Camera-type eye (tissue), 1 donor: ENCODE results near the gene SLC43A2. TPM values are rescaled to one million over a fixed set of nuclear protein-coding genes. Genes with fewer than 3 reads are reported as not detected.

ENCODE experiments used
- total RNA-seq: library from RNA; depleted of rRNA; stranded (reverse); fragments of >200 nt; gene quantifications from one replicate; pipeline ENCODE4 v1.2.3, GENCODE V29; 2014

The SLC43A2 gene
- total RNA-seq, result 21.1 TPM

DNA sequence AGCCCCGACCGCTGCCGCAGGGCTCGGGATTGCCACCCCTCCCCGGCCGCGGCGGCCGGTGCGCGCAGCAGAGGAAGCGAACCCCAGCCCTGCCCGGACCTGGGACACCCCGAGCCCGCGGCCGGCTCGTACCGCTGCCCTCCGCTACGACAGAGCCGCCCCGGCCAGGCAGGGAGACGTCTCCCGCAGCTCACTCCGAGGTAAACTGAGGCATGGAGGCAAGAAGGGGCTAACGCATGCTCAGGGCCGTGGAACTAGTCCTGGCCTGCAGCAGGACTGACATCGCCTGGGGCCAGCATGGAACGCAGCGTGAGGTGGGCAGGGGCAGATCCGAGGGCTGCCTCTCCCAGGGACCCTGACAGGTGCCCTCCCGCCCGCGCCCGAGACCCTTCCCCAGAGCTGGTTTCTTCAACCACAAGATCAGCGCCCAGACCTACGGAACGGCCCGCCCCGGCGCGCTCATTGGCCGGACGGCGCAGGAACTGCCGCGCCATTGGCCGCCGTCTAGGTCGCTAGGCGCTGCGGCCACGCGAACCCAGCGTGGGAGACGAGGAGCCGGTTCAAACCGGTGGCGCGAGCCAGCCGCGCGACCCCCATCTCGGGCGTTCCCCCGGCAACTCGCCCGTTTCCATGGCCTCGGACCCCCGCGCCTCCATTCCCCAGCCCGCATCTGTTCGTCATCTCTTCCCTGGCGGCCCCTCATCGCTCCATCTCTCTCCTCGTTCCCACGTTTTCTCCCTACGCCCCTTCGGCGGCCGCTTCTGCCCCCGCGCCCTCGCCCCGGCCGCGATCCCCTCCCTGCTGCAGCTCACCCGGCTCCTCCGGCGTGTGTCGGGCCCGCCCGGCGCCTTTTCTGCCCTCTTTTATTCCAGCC lies at the start of gene SLC43A2:
Gene SLC43A2, minus strand, starts transcription at position 853 of the 874 bp plus-strand sequence. CDS start 960 bp downstream, outside the sequence.

DNA sequence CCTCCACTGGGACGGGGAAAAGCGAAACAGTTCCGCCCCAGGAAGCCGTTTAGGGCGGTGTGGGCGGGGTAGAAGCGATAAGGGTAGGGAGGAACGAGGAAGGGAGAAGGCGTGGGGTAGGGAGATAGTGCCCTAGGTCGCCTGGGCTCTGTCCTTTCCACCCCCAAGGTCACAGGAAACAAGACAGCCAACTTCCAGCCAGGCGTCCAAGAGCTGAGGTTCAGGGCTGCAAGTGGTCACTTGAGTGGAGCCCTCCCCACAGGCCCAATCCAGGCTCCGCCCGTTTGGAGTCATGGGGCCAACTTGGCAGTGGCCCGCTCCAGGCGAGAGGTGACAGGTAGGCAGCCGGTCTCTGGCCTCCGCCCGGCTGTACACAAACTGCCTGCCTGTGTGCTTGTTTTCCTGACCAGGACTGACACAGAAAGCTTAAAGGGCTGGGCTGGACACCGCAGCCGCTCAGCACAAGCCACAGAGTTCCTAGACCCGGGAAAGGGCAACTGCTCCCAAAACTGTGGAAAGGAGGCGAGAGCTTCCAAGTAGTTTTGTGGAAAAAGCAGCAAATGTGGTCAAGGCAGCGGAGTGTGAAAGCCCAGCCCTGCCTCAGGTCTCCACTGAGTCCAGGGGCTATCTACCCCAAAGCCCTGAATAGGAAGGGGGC lies 21.3 kb upstream of the SLC43A2 start, which contains the start of gene RILP:
Gene RILP, minus strand, starts transcription at position 23 of the 658 bp plus-strand sequence. CDS start 62 bp downstream, outside the sequence.

DNA sequence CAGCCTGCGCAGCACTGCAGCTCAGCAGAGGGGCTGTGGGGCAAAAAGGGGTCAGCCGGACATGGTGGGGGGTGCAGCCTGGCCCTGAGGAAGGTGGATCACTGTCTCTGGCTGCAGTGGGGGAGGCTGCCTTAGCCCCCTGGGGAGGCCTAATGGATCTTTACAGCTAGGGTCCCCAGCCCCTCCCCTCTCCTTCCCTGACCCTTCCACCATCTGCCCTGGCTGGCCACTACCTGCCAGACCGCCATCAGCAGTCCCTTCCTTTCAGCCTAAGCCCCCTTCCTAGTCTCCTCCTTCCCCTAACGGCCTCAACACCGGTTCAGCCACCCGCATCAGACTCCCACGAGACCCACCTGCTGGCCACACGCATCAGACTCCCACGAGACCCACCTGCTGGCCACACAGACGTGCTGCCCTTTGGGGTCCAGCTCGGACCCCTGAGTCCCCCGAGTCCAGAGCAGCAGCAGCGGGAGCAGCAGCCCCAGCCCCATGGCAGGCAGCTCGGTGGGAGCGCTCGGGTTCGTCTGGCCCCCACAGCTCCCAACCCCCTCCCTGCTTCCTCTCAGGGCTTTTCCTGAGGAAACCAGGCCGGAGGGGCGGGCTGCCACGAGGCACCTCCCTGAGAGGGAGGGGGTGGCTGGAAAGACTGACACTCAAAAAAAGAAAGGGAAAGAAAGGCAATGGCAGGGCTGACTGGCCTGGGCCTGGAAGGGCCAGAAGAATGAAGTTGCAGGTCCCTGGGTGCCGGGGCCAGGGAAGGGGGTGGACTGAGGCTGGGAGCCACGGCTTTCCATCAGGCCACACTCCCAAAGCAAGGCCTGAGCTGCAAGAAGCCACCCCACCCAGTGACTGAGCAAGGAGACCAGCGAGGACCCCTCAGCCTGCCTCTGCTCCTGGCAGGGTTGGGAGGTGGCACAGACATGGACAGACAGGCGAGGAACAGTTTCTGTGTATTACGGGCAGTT lies 16.9 kb upstream of the SLC43A2 start, which contains the start of gene SCARF1:
Gene SCARF1, minus strand, starts transcription at position 526 of the 965 bp plus-strand sequence. Its CDS starts 35 bp downstream, at position 491.

Other genes with a start within 250 kb of the SLC43A2 start
- 1,088 TPM for gene YWHAE, start 228.6 kb downstream of the SLC43A2 start, total RNA-seq
- gene CRK, start 172.6 kb downstream of the SLC43A2 start, total RNA-seq, result 89.7 TPM
- 69.0 TPM for gene MYO1C, start 136.1 kb downstream of the SLC43A2 start, total RNA-seq
- 74.9 TPM for gene INPP5K, start 112.2 kb downstream of the SLC43A2 start, total RNA-seq
- gene PITPNA, start 66.0 kb downstream of the SLC43A2 start, total RNA-seq, result 47.5 TPM
- gene SCARF1, start 16.9 kb upstream of the SLC43A2 start, total RNA-seq, result 11.1 TPM
- gene RILP, start 21.0 kb upstream of the SLC43A2 start, total RNA-seq, result 12.0 TPM
- gene PRPF8, start 56.0 kb upstream of the SLC43A2 start, total RNA-seq, result 239 TPM
- gene TLCD2, start 81.5 kb upstream of the SLC43A2 start, total RNA-seq, result 4.1 TPM
- 23.7 TPM for gene WDR81, start 95.9 kb upstream of the SLC43A2 start, total RNA-seq
- gene SERPINF2, start 114.0 kb upstream of the SLC43A2 start, total RNA-seq, result 1.6 TPM
- gene SERPINF1, start 133.2 kb upstream of the SLC43A2 start, total RNA-seq, result 916 TPM
- 16.1 TPM for gene SMYD4, start 201.1 kb upstream of the SLC43A2 start, total RNA-seq
- gene RPA1, start 201.2 kb upstream of the SLC43A2 start, total RNA-seq, result 48.8 TPM